Erythroblast (primary cell): ENCODE data around the gene CNGA3.

Source experiments
- GATA1 ChIP-seq: IDR thresholded peaks from 2 replicates; pipeline ENCODE4 v1.6.1; 2011; ENCODE audit warnings: low read depth, mild to moderate bottlenecking, control low read depth, low read length, moderate library complexity
- POLR2A ChIP-seq: IDR thresholded peaks from 2 replicates; pipeline ENCODE4 v1.6.1; 2011; ENCODE audit warnings: mild to moderate bottlenecking, low read length

- TF ChIP-seq POLR2A (no peak), GATA1 (no peak)
Observed at GRCh38 chr2:98335271-98335670, 11.0 kb upstream of the CNGA3 start.
